Brain microvascular endothelial cell (primary cell): ENCODE results near the gene PDLIM7.

Experiments used
- DNase-seq: peaks from one replicate; pipeline ENCODE4 v3.0.0-alpha.2; 2020
- H3K27ac ChIP-seq: fragments of 250-450 bp; sonication (Bioruptor Pico); 2 replicates; pipeline ENCODE4 v1.5.1; 2020; ENCODE audit warnings: mild to moderate bottlenecking, moderate library complexity
- H3K27me3 ChIP-seq: fragments of 250-450 bp; sonication (Bioruptor Pico); replicated peaks from 2 replicates; pipeline ENCODE4 v1.5.1; 2020; ENCODE audit warnings: mild to moderate bottlenecking
- H3K36me3 ChIP-seq: fragments of 250-450 bp; sonication (Bioruptor Pico); replicated peaks from 2 replicates; pipeline ENCODE4 v1.5.1; 2020; ENCODE audit warnings: mild to moderate bottlenecking
- H3K4me3 ChIP-seq: 2 replicates; pipeline ENCODE4 v1.5.1; 2011; ENCODE audit warnings: low read depth, mild to moderate bottlenecking, control low read depth, low read length, moderate library complexity
- CTCF ChIP-seq: IDR thresholded peaks from 2 replicates; pipeline ENCODE4 v1.5.1; 2011; ENCODE audit warnings: low read depth, mild to moderate bottlenecking, moderate library complexity, low read length, control low read depth, inconsistent platforms; ENCODE audit errors: missing control alignments
- in situ Hi-C: cut with HindIII; loops from 2 replicates; pipeline ENCODE4 v1.10.0; 2017; ENCODE audit warnings: low sequenced_read_pairs, low pct_ligation_motif_present

Gene PDLIM7

GRCh38 chr5:177483994-177484901 is 13.2 kb downstream of the PDLIM7 start:
- TF ChIP-seq CTCF: no peak
- Histone ChIP-seq H3K27ac (no peak overlapping the region), H3K27me3 (no peaks in the 10 kb centered on the region), H3K36me3 (peaks cover 86% of the 10 kb centered on the region), H3K4me3 (no peak overlapping the region)
- DNase-seq: no peak
- in situ Hi-C loops: no loop called here

- no peak overlapping the region for H3K27ac ChIP-seq
- peaks cover 75% of the 10 kb centered on the region for H3K36me3 ChIP-seq
- no peaks in the 10 kb centered on the region for H3K27me3 ChIP-seq
- DNase-seq: no peak
- TF ChIP-seq CTCF: no peak
- in situ Hi-C loops: no loop called here
- H3K4me3 ChIP-seq: no peak overlapping the region
Observed at GRCh38 chr5:177483042-177483441, 14.4 kb downstream of the PDLIM7 start.

GRCh38 chr5:177482359-177482795 is 15.0 kb downstream of the PDLIM7 start:
- H3K27me3 ChIP-seq: no peaks in the 10 kb centered on the region
- no peak overlapping the region for H3K27ac ChIP-seq
- no peak for DNase-seq
- in situ Hi-C loops: no loop called here
- no peak for TF ChIP-seq CTCF
- no peak overlapping the region for H3K4me3 ChIP-seq
- H3K36me3 ChIP-seq: peaks cover 68% of the 10 kb centered on the region

GRCh38 chr5:177479774-177480173 is 17.6 kb downstream of the PDLIM7 start:
- peaks cover 42% of the 10 kb centered on the region for H3K36me3 ChIP-seq
- in situ Hi-C loops: no loop called here
- DNase-seq: peak; percentile 24
- no peak overlapping the region for H3K4me3 ChIP-seq
- no peak for TF ChIP-seq CTCF
- H3K27ac ChIP-seq: no peak overlapping the region
- no peaks in the 10 kb centered on the region for H3K27me3 ChIP-seq

- peaks cover 36% of the 10 kb centered on the region for H3K36me3 ChIP-seq
- H3K4me3 ChIP-seq: no peak overlapping the region
- in situ Hi-C loops: no loop called here
- peak overlapping the region; percentile 17 for H3K27ac ChIP-seq
- no peaks in the 10 kb centered on the region for H3K27me3 ChIP-seq
- peak; percentile 15 for DNase-seq
- TF ChIP-seq CTCF: no peak
Observed at GRCh38 chr5:177478711-177479646, 18.4 kb downstream of the PDLIM7 start.
